ENCODE measurements around the gene PFN3. TPM values are rescaled to one million over a fixed set of nuclear protein-coding genes. Genes with fewer than 3 reads are reported as not detected.

The PFN3 gene
- total and polyA plus RNA-seq, 7 donors = not detected

- Histone ChIP-seq H3K4me3 (no peak overlapping the region), H3K36me3 (ENCODE audit: insufficient read depth in 1 of 2, low read depth in 1 of 2) (no peaks in the 10 kb centered on the region), H3K9me3 (no peaks in the 10 kb centered on the region), H3K4me1 (peaks cover 25% of the 10 kb centered on the region), H3K27me3 (ENCODE audit: insufficient read depth in 3 of 3, low read length in 2 of 3) (no peaks in the 10 kb centered on the region), H3K27ac (no peak overlapping the region)
- TF ChIP-seq, protein P1, sequence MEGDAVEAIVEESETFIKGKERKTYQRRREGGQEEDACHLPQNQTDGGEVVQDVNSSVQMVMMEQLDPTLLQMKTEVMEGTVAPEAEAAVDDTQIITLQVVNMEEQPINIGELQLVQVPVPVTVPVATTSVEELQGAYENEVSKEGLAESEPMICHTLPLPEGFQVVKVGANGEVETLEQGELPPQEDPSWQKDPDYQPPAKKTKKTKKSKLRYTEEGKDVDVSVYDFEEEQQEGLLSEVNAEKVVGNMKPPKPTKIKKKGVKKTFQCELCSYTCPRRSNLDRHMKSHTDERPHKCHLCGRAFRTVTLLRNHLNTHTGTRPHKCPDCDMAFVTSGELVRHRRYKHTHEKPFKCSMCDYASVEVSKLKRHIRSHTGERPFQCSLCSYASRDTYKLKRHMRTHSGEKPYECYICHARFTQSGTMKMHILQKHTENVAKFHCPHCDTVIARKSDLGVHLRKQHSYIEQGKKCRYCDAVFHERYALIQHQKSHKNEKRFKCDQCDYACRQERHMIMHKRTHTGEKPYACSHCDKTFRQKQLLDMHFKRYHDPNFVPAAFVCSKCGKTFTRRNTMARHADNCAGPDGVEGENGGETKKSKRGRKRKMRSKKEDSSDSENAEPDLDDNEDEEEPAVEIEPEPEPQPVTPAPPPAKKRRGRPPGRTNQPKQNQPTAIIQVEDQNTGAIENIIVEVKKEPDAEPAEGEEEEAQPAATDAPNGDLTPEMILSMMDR (IDR thresholded peaks at IDR 0.05) = no peak
- WGBS, 3 donors = 83 to 86% (median 84%) methylated on average over 11 of the region's 11 CpGs
- peak in 1 of 2 donors; percentile 31 for DNase-seq
- intact Hi-C loops (cut with DNase I) = no loop called here
- no peak for ATAC-seq
Measured at GRCh38 chr5:177364159-177364962, 36.1 kb downstream of the PFN3 start.

- Histone ChIP-seq H3K4me1 (peaks cover 26% of the 10 kb centered on the region), H3K27ac (no peak overlapping the region), H3K27me3 (ENCODE audit: insufficient read depth in 3 of 3, low read length in 2 of 3) (no peaks in the 10 kb centered on the region), H3K9me3 (no peaks in the 10 kb centered on the region), H3K36me3 (ENCODE audit: insufficient read depth in 1 of 2, low read depth in 1 of 2) (no peaks in the 10 kb centered on the region), H3K4me3 (peak overlapping the region; percentile 64)
- WGBS, 3 donors = 37 to 39% (median 38%) methylated on average over 10 of the region's 10 CpGs
- intact Hi-C loops (cut with DNase I) = no loop called here
- TF ChIP-seq, protein P1 (IDR thresholded peaks at IDR 0.05) = no peak
- no peak for DNase-seq
- ATAC-seq = no peak
Measured at GRCh38 chr5:177363565-177363964, 36.9 kb downstream of the PFN3 start.

DNA sequence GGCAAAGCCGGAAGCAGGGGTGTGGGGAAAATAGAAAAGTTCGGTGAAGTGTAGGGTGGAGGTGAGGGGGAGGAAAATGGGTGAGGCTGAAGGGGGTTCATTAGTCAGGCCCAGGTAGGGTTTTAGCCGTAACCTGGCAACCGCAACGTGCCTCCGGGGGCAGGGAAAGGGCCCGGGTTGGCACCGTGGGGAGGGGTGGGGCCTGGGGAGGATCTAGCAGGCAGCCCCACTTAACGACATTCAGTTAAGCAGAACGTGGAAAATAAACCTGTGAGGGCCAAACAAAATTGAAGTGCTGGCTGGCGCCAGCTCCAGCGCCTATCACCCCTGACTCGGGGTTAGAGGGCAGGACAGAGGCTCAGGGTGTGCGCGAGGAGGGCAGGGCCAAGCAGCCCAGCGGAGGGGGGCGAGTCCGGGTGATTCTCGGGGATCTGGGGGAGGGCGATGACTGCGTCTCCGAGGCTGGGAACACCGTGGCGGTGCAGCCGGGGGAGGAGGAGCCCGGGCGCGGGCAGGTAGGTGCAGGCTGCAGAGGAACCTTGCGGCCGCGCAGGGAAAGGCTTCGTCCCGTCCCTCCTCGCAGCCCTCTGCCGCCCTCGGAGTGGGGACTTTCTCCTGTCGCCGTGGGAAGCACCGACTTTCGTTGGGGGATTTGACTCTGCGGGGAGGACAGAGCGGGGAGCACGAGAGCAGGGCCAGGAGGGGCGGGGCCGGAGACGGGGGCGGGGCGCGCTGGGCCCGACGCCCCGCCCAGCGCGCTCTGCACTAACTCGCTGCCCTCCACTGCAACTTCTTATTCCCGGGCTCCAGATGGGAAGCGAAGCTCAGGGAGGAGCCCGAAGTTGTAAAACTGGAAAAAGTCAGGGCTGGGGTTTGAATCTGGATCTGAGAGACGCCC, 37.6 kb downstream of the PFN3 start:
- Histone ChIP-seq H3K27ac (no peak overlapping the region), H3K9me3 (no peaks in the 10 kb centered on the region), H3K36me3 (ENCODE audit: insufficient read depth in 1 of 2, low read depth in 1 of 2) (no peaks in the 10 kb centered on the region), H3K4me3 (peak overlapping the region; percentile 64), H3K4me1 (peaks cover 33% of the 10 kb centered on the region), H3K27me3 (ENCODE audit: insufficient read depth in 3 of 3, low read length in 2 of 3) (no peaks in the 10 kb centered on the region)
- ATAC-seq (peak; percentile 34 to 67 (median 46)), DNase-seq (peak; percentile 65 to 70)
- TF ChIP-seq, protein P1 (IDR thresholded peaks at IDR 0.05) = no peak
- WGBS, 3 donors = 16 to 19% (median 17%) methylated on average over 44 to 59 of the region's 59 CpGs
- intact Hi-C loops (cut with DNase I) = no loop called here

- DNase-seq (no peak), ATAC-seq (no peak)
- Histone ChIP-seq H3K27ac (no peak overlapping the region), H3K27me3 (ENCODE audit: insufficient read depth in 3 of 3, low read length in 2 of 3) (no peaks in the 10 kb centered on the region), H3K4me3 (no peak overlapping the region), H3K4me1 (peaks cover 31% of the 10 kb centered on the region), H3K36me3 (ENCODE audit: insufficient read depth in 1 of 2, low read depth in 1 of 2) (no peaks in the 10 kb centered on the region), H3K9me3 (no peaks in the 10 kb centered on the region)
- 66 to 77% (median 72%) methylated on average over 8 of the region's 8 CpGs for WGBS, 3 donors
- TF ChIP-seq, protein P1 (IDR thresholded peaks at IDR 0.05) = no peak
- intact Hi-C loops (cut with DNase I) = no loop called here
Measured at GRCh38 chr5:177362292-177362609, 38.2 kb downstream of the PFN3 start.
